OCI-LY1 (cell line): ENCODE measurements around the gene COQ4.
A peak's percentile ranks its signal among the peaks of the same experiment; 100 is the strongest.

Experiments
- H2AFZ ChIP-seq: fragments of 200-600 bp; sonication (generic), shearing (Covaris generic); 2 replicates; pipeline ENCODE4 v1.6.0; 2014; ENCODE audit warnings: antibody characterized with exemption, mild to moderate bottlenecking, low read length
- H3F3A ChIP-seq: fragments of 200-600 bp; sonication (generic), shearing (Covaris generic); 2 replicates; pipeline ENCODE4 v1.6.0; 2014; ENCODE audit warnings: mild to moderate bottlenecking, antibody characterized with exemption, low read length, moderate library complexity; ENCODE audit not compliant: insufficient read depth
- H3K27ac ChIP-seq: fragments of 200-600 bp; sonication (generic); 2 replicates; pipeline ENCODE4 v1.5.1; 2014; ENCODE audit warnings: low read length, mixed run types, mild to moderate bottlenecking, low read depth; ENCODE audit not compliant: poor library complexity, severe bottlenecking
- H3K27me3 ChIP-seq: fragments of 200-600 bp; sonication (generic); 2 replicates; pipeline ENCODE4 v1.6.0; 2014; ENCODE audit warnings: antibody characterized with exemption, mild to moderate bottlenecking, low read length, moderate library complexity; ENCODE audit not compliant: insufficient read depth
- H3K36me3 ChIP-seq: fragments of 200-600 bp; sonication (generic); 2 replicates; pipeline ENCODE4 v1.6.1; 2014; ENCODE audit warnings: mild to moderate bottlenecking, antibody characterized with exemption, low read length, moderate library complexity, mixed read lengths; ENCODE audit not compliant: insufficient read depth
- H3K4me1 ChIP-seq: fragments of 200-600 bp; sonication (generic); 2 replicates; pipeline ENCODE4 v1.5.1; 2014; ENCODE audit warnings: mild to moderate bottlenecking, low read length, moderate library complexity; ENCODE audit not compliant: insufficient read depth, severe bottlenecking
- H3K4me2 ChIP-seq: fragments of 200-600 bp; sonication (generic), shearing (Covaris generic); 2 replicates; pipeline ENCODE4 v1.6.1; 2014; ENCODE audit warnings: low read length
- H3K4me3 ChIP-seq: fragments of 200-600 bp; sonication (generic); 2 replicates; pipeline ENCODE4 v1.5.1; 2014; ENCODE audit warnings: low read length, low read depth, mild to moderate bottlenecking, mixed read lengths; ENCODE audit not compliant: poor library complexity, severe bottlenecking
- H3K79me2 ChIP-seq: fragments of 200-600 bp; shearing (Covaris generic); 2 replicates; pipeline ENCODE4 v1.6.1; 2016; ENCODE audit warnings: mixed run types, low read length, mixed read lengths; ENCODE audit not compliant: insufficient read depth
- H3K9ac ChIP-seq: fragments of 200-600 bp; sonication (generic), shearing (Covaris generic); 2 replicates; pipeline ENCODE4 v1.6.1; 2014; ENCODE audit warnings: mild to moderate bottlenecking, low read length, mixed read lengths
- H3K9me2 ChIP-seq: fragments of 200-600 bp; sonication (generic), shearing (Covaris generic); 2 replicates; pipeline ENCODE4 v1.6.1; 2014; ENCODE audit warnings: low read depth, mild to moderate bottlenecking, low read length, mixed read lengths
- H3K9me3 ChIP-seq: fragments of 200-600 bp; shearing (Covaris generic); 2 replicates; pipeline ENCODE4 v1.6.1; 2014; ENCODE audit warnings: low read length, mixed read lengths
- H4K20me1 ChIP-seq: fragments of 200-600 bp; sonication (generic), shearing (Covaris generic); 2 replicates; pipeline ENCODE4 v1.6.0; 2016; ENCODE audit warnings: mild to moderate bottlenecking, low read length; ENCODE audit not compliant: insufficient read depth
- EZH2 ChIP-seq: fragments of 200-600 bp; sonication (generic), shearing (Covaris generic); IDR thresholded peaks from 2 replicates; pipeline ENCODE4 v1.8.0; 2017; ENCODE audit warnings: borderline replicate concordance, mixed run types, mild to moderate bottlenecking, antibody characterized with exemption, low read length, moderate library complexity, mixed read lengths
- TF ChIP-seq, protein P1 (sequence below): fragments of 200-600 bp; sonication (generic), shearing (Covaris generic); IDR thresholded peaks from 2 replicates; pipeline ENCODE4 v1.5.1; 2017; ENCODE audit warnings: mild to moderate bottlenecking, antibody characterized with exemption, low read length, moderate library complexity, mixed read lengths

The COQ4 gene

DNA sequence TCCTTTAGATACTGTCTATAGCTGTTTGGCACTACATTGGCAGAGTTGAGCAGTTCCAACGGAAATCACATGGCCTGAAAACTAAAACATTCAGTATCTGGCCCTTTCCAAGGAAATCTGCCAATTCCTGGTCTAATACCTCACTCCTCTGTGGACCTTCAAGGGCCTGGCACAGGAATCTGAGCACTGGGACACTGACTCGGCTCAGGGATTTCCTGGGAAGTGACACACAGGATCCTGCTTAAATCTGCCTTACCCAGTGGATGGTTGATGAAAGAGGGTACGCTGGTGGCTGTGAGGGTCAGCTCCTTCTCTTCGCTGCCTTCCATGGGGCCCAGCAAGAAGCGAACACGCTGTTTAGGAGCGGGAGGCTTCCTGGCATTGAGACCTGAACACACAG, 1.3 kb upstream of the COQ4 start:
- H3K9ac ChIP-seq: peak overlapping the region; percentile 88
- H3K4me3 ChIP-seq: peak overlapping the region; percentile 89
- H3K27me3 ChIP-seq: no peaks in the 10 kb centered on the region
- peak overlapping the region; percentile 98 for H3K4me2 ChIP-seq
- H3K27ac ChIP-seq: no peak overlapping the region
- no peak overlapping the region for H2AFZ ChIP-seq
- H3K9me2 ChIP-seq: no peaks in the 10 kb centered on the region
- peaks cover 42% of the 10 kb centered on the region; the same call in 1 of the 2 replicates for H3K36me3 ChIP-seq
- H3K79me2 ChIP-seq: peaks cover 8% of the 10 kb centered on the region
- no peaks in the 10 kb centered on the region for H4K20me1 ChIP-seq
- H3K4me1 ChIP-seq: peaks cover 25% of the 10 kb centered on the region
- H3F3A ChIP-seq: no peaks in the 10 kb centered on the region
- no peaks in the 10 kb centered on the region for H3K9me3 ChIP-seq
- TF ChIP-seq, protein P1, sequence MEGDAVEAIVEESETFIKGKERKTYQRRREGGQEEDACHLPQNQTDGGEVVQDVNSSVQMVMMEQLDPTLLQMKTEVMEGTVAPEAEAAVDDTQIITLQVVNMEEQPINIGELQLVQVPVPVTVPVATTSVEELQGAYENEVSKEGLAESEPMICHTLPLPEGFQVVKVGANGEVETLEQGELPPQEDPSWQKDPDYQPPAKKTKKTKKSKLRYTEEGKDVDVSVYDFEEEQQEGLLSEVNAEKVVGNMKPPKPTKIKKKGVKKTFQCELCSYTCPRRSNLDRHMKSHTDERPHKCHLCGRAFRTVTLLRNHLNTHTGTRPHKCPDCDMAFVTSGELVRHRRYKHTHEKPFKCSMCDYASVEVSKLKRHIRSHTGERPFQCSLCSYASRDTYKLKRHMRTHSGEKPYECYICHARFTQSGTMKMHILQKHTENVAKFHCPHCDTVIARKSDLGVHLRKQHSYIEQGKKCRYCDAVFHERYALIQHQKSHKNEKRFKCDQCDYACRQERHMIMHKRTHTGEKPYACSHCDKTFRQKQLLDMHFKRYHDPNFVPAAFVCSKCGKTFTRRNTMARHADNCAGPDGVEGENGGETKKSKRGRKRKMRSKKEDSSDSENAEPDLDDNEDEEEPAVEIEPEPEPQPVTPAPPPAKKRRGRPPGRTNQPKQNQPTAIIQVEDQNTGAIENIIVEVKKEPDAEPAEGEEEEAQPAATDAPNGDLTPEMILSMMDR: no peak
- TF ChIP-seq EZH2: no peak

DNA sequence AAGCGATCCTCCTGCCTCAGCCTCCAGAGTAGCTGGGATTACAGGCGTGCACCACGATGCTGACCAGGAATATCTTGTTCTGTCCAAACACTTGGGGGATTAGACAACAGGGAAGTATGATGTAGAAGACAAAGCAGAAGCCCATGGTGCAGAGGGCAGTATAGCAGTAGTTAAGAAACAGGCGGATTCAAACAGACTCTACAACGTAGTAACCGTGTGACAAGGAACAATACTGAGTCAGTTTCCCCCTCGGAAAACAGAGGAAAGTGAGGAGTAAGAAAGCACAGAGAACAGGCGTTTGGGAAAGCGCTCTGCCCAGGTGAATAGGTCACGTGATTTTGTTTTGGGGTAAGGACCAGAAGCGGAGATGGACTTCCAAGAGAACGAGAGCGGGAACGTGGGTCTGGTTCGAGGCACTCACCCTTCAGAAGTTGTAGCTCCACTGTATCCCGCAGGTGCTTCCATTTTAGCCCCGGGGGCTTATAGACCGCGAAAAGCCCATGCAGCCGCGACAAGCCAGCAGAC, 698 bp upstream of the COQ4 start:
- Histone ChIP-seq H3K4me1 (peaks cover 25% of the 10 kb centered on the region), H3K36me3 (peaks cover 37% of the 10 kb centered on the region; the same call in 1 of the 2 replicates), H3K9me3 (no peaks in the 10 kb centered on the region), H4K20me1 (no peaks in the 10 kb centered on the region), H3K27me3 (no peaks in the 10 kb centered on the region), H3F3A (no peaks in the 10 kb centered on the region), H2AFZ (peak overlapping the region; percentile 50), H3K9me2 (no peaks in the 10 kb centered on the region), H3K4me3 (peak overlapping the region; percentile 89), H3K79me2 (peaks cover 8% of the 10 kb centered on the region), H3K9ac (peak overlapping the region; percentile 88), H3K4me2 (peak overlapping the region; percentile 98), H3K27ac (peak overlapping the region; percentile 83)
- TF ChIP-seq EZH2: no peak
- TF ChIP-seq, protein P1: no peak

DNA sequence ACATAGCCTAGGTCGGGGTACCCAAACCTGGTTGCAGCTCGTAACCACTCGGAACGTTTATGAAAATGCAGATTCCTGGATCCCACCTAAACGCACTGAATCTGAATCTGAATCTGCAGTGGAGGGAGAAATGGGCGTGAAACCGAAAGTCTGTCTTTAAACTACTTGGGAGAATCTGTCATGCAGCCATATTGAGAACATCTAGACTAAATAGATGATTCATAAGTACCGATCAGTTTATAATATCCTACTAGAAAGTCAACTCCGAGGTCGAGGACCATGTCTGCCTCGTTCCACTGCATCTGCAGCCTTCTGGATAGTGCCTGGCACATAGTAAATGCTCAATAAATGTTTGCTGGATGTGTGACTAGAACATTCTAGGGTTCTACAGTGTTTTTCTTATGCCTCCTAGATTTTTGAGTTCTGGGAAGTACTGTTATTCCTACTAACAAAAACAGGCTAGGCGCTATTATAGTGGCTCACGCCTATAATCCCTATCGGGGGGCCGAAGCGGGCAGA, 632 bp downstream of the COQ4 start:
- Histone ChIP-seq H3K27me3 (no peaks in the 10 kb centered on the region), H3K9me3 (no peaks in the 10 kb centered on the region), H3K4me2 (peak overlapping the region; percentile 98), H3K9ac (peak overlapping the region; percentile 88), H3K4me3 (peak overlapping the region; percentile 89), H3F3A (no peaks in the 10 kb centered on the region), H4K20me1 (no peaks in the 10 kb centered on the region), H3K9me2 (no peaks in the 10 kb centered on the region), H3K4me1 (peaks cover 25% of the 10 kb centered on the region), H3K79me2 (peaks cover 8% of the 10 kb centered on the region), H2AFZ (no peak overlapping the region), H3K36me3 (peaks cover 34% of the 10 kb centered on the region; the same call in 1 of the 2 replicates), H3K27ac (peak overlapping the region; percentile 17)
- no peak for TF ChIP-seq EZH2
- TF ChIP-seq, protein P1: no peak
